B cell (primary cell): ENCODE data around the gene TRABD.

Source experiments
- EZH2 ChIP-seq: IDR thresholded peaks from 2 replicates; pipeline ENCODE4 v1.6.1; 2012; ENCODE audit warnings: borderline replicate concordance, low read depth, mild to moderate bottlenecking, moderate library complexity, low read length; ENCODE audit not compliant: insufficient read depth, poor library complexity, severe bottlenecking
- TF ChIP-seq, protein P1 (sequence below): fragments of 200-600 bp; IDR thresholded peaks from one replicate; pipeline ENCODE4 v1.8.0; 2022; ENCODE audit warnings: antibody characterized with exemption, mild to moderate bottlenecking

DNA sequence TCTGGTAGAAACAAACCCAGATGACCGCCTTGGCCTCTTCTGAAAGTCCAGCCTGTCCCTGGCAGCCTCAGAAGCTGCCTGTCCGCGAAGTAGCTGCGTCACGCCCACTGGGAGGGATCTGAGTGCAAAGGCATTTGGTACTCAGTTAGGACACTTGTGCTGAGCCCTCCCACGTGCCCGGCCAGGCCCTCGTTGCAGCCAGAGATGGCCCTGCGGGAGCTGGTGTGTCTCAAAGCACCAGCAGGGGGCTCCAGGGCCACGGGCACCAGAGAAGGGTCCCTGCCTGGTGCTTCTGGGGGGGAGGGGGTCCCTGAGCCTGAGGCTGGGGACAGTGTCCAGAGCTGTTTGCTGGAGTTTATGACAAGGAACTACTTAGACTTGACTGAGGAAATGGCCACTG is 20.9 kb downstream of the TRABD start:
- TF ChIP-seq, protein P1, sequence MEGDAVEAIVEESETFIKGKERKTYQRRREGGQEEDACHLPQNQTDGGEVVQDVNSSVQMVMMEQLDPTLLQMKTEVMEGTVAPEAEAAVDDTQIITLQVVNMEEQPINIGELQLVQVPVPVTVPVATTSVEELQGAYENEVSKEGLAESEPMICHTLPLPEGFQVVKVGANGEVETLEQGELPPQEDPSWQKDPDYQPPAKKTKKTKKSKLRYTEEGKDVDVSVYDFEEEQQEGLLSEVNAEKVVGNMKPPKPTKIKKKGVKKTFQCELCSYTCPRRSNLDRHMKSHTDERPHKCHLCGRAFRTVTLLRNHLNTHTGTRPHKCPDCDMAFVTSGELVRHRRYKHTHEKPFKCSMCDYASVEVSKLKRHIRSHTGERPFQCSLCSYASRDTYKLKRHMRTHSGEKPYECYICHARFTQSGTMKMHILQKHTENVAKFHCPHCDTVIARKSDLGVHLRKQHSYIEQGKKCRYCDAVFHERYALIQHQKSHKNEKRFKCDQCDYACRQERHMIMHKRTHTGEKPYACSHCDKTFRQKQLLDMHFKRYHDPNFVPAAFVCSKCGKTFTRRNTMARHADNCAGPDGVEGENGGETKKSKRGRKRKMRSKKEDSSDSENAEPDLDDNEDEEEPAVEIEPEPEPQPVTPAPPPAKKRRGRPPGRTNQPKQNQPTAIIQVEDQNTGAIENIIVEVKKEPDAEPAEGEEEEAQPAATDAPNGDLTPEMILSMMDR: peak; percentile 42
- no peak for TF ChIP-seq EZH2
